Lower leg skin (tissue), 3 donors: ENCODE data around the gene VWA8.

Experiments
- POLR2A ChIP-seq, 2 donors: fragments of 450-650 bp; IDR thresholded peaks; one replicate each; pipeline ENCODE4 v1.6.1; 2016 to 2017; ENCODE audit warnings: antibody characterized with exemption in 2 of 2, mild to moderate bottlenecking in 1 of 2, moderate library complexity in 1 of 2
- TF ChIP-seq, protein P1 (sequence below), 3 donors: fragments of 450-650 bp; IDR thresholded peaks; one replicate each; pipeline ENCODE4 v1.5.1; 2016; ENCODE audit warnings: antibody characterized with exemption in 3 of 3, mild to moderate bottlenecking in 3 of 3, moderate library complexity in 2 of 3

DNA sequence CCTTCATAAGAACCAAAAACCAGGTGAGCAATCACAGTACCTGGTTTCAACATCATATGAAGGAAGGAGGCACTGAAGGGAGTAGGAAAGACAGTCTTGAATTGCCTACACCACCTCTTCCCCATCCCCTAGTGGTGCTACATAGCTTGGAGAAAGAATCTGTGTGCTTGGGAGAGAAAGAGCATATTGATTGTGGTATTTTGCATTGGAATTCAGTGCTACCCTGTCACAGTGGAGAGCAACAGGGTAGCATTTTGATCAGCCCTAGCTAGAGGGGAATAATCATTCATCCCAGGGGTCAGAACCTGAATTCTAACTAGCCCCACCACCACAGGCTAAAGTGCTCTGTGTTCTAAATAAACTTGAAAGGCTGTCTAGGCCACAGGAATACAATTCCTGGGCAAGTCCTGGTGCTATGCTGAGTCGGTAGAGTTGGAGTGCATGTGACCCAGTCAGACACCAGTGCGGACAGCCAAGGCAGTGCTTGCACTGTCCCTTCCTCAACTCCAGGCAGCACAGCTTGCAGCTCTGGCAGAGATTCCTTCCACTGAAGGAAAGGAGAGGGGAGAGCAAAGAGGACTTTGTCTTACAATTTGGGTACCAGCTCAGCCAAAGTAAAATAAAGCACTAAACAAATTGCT, 158.7 kb downstream of the VWA8 start:
- TF ChIP-seq, protein P1, sequence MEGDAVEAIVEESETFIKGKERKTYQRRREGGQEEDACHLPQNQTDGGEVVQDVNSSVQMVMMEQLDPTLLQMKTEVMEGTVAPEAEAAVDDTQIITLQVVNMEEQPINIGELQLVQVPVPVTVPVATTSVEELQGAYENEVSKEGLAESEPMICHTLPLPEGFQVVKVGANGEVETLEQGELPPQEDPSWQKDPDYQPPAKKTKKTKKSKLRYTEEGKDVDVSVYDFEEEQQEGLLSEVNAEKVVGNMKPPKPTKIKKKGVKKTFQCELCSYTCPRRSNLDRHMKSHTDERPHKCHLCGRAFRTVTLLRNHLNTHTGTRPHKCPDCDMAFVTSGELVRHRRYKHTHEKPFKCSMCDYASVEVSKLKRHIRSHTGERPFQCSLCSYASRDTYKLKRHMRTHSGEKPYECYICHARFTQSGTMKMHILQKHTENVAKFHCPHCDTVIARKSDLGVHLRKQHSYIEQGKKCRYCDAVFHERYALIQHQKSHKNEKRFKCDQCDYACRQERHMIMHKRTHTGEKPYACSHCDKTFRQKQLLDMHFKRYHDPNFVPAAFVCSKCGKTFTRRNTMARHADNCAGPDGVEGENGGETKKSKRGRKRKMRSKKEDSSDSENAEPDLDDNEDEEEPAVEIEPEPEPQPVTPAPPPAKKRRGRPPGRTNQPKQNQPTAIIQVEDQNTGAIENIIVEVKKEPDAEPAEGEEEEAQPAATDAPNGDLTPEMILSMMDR (IDR thresholded peaks at IDR 0.05), result no peak
- TF ChIP-seq POLR2A (IDR thresholded peaks at IDR 0.05), result no peak
